Measurements from ENCODE around the gene NME8. TPM values are rescaled to one million over a fixed set of nuclear protein-coding genes. Genes with fewer than 3 reads are reported as not detected.

NME8 gene
- total RNA-seq, 1 experiment from 2014 or later = not detected

DNA sequence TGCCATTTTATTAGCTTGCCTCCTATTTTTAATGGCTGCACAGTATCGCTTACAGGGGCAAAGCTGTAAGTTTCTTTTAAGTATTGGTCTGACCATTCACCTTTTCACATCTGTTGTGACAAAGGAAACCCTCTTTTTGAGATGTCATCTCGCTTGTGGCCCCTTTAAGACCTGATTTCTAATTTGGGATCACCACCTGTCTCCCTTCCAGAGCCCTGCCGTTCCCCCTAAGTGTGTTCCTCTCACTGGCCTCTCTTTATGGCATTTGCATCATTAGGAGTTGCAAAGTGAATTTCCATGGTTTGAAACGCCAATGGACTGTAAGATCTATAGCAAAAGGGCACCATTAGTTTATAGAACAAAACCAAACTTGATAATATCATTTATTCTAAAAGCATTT, 73.5 kb downstream of the NME8 start:
- no peak overlapping the region for H2AFZ ChIP-seq (ENCODE audit: low read length)
- H3K4me1 ChIP-seq (ENCODE audit: low read length) = peaks cover 4% of the 10 kb centered on the region
- no peaks in the 10 kb centered on the region for H4K20me1 ChIP-seq (ENCODE audit: insufficient read depth, low read depth, low read length)
- no peak overlapping the region for H3K27ac ChIP-seq (ENCODE audit: low read length)
- no peaks in the 10 kb centered on the region for H3K36me3 ChIP-seq (ENCODE audit: insufficient read depth, low read length)
- no peak overlapping the region for H3K4me2 ChIP-seq (ENCODE audit: low read depth, low read length, poor library complexity, severe bottlenecking)
- no peaks in the 10 kb centered on the region for H3K9me3 ChIP-seq (ENCODE audit: low read length)
- no peaks in the 10 kb centered on the region for H3K79me2 ChIP-seq (ENCODE audit: low read length)
- H3K27me3 ChIP-seq (ENCODE audit: low read length) = no peaks in the 10 kb centered on the region
- H3K4me3 ChIP-seq (ENCODE audit: low read length) = no peak overlapping the region
- no peak for DNase-seq
- no peak overlapping the region for H3K9ac ChIP-seq (ENCODE audit: low read length)
- no peaks in the 10 kb centered on the region for H3K9me2 ChIP-seq (replicated peaks; ENCODE audit: insufficient read depth, low read length)

GRCh38 chr7:37923996-37924395, 75.6 kb downstream of the NME8 start:
- Histone ChIP-seq H3K36me3 (ENCODE audit: insufficient read depth, low read length) (no peaks in the 10 kb centered on the region), H3K4me3 (ENCODE audit: low read length) (no peak overlapping the region), H2AFZ (ENCODE audit: low read length) (no peak overlapping the region), H3K4me2 (ENCODE audit: low read depth, low read length, poor library complexity, severe bottlenecking) (no peak overlapping the region), H3K79me2 (ENCODE audit: low read length) (no peaks in the 10 kb centered on the region), H4K20me1 (ENCODE audit: insufficient read depth, low read depth, low read length) (no peaks in the 10 kb centered on the region), H3K9me2 (replicated peaks; ENCODE audit: insufficient read depth, low read length) (no peaks in the 10 kb centered on the region), H3K27ac (ENCODE audit: low read length) (no peak overlapping the region), H3K4me1 (ENCODE audit: low read length) (peaks cover 4% of the 10 kb centered on the region), H3K9me3 (ENCODE audit: low read length) (no peaks in the 10 kb centered on the region), H3K27me3 (ENCODE audit: low read length) (no peaks in the 10 kb centered on the region), H3K9ac (ENCODE audit: low read length) (no peak overlapping the region)
- no peak for DNase-seq

DNA sequence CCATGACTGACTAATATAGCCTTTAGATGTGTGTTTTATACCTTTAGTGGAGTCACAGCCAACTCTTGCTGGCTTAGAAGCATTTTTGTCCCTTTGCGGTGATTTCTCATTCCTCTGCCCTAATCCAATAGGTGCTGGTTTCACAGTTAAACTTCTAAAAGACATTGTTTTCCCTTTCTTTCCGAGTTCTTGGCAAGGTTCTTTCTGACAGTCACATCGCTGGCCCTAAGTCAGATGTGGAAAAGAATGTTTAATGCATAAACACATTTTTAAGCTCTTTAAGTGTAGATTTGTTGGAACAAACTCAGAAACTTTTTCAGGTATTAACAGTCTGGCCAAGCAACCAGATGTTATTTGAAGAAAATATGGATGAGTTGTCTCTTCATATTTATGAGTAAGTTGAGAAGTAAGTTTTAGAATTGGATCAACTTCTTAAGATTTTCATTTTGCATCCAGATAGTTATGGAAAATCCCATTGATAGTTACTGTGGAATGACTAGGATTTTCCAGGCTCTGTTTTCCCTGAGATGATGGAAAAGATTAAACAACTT, 76.2 kb downstream of the NME8 start:
- Histone ChIP-seq H3K4me2 (ENCODE audit: low read depth, low read length, poor library complexity, severe bottlenecking) (no peak overlapping the region), H3K27me3 (ENCODE audit: low read length) (no peaks in the 10 kb centered on the region), H3K9ac (ENCODE audit: low read length) (no peak overlapping the region), H3K79me2 (ENCODE audit: low read length) (no peaks in the 10 kb centered on the region), H4K20me1 (ENCODE audit: insufficient read depth, low read depth, low read length) (no peaks in the 10 kb centered on the region), H2AFZ (ENCODE audit: low read length) (no peak overlapping the region), H3K27ac (ENCODE audit: low read length) (no peak overlapping the region), H3K9me3 (ENCODE audit: low read length) (no peaks in the 10 kb centered on the region), H3K9me2 (replicated peaks; ENCODE audit: insufficient read depth, low read length) (no peaks in the 10 kb centered on the region), H3K4me3 (ENCODE audit: low read length) (no peak overlapping the region), H3K36me3 (ENCODE audit: insufficient read depth, low read length) (no peaks in the 10 kb centered on the region), H3K4me1 (ENCODE audit: low read length) (peaks cover 4% of the 10 kb centered on the region)
- no peak for DNase-seq

DNA sequence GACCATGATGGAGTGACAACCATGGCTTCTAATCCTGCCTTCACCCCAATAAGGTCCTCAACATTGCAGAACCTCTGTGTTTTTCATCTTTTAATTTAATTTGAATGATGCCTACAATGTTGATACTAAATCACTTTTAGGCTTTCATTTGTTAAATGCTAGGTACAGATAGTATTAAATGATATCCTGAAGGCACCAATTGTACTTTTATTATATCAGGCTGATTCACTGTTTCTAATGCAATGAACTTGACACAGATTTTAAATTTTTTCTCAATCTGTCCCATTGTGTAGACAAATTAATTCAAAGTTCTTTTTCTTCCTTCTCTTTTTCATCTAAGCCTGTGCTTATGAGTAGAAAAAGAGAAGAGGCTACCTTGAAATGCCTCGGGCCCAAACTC, 77.2 kb downstream of the NME8 start:
- Histone ChIP-seq H3K79me2 (ENCODE audit: low read length) (no peaks in the 10 kb centered on the region), H3K36me3 (ENCODE audit: insufficient read depth, low read length) (no peaks in the 10 kb centered on the region), H2AFZ (ENCODE audit: low read length) (no peak overlapping the region), H3K9me2 (replicated peaks; ENCODE audit: insufficient read depth, low read length) (no peaks in the 10 kb centered on the region), H4K20me1 (ENCODE audit: insufficient read depth, low read depth, low read length) (no peaks in the 10 kb centered on the region), H3K4me1 (ENCODE audit: low read length) (peaks cover 4% of the 10 kb centered on the region), H3K4me3 (ENCODE audit: low read length) (no peak overlapping the region), H3K27ac (ENCODE audit: low read length) (no peak overlapping the region), H3K27me3 (ENCODE audit: low read length) (no peaks in the 10 kb centered on the region), H3K9me3 (ENCODE audit: low read length) (no peaks in the 10 kb centered on the region), H3K4me2 (ENCODE audit: low read depth, low read length, poor library complexity, severe bottlenecking) (no peak overlapping the region), H3K9ac (ENCODE audit: low read length) (no peak overlapping the region)
- DNase-seq = no peak

DNA sequence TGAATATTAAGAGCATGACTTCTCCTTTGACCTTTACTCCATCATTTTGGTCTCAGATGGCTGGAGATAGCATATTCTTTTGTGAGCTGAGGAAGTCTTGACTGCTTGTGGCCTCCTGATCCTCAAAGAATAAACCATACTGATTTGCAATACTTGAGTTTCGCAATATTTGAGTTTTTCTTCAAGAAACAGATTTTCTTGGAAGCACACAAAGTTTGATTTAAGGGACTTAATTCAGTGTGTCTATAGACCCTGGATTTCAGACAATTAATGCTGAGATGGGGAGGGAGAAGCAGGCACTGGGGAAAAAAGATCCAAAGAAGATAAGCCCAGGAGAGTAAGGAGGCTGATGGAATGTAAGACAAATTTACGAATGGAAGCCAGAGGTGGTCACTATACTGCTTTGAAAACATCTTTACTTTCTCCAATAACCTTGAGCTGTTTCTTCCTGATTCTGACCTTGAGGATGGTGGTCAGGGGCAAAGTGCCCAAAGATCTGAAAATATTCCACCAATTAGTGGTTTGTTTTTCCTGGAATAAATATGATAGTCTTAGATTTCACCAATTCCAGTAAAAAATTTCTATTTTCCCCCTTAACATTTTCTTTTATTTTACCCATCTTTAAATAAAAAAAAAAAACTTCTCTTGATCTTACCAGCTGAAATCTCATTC, 79.5 kb downstream of the NME8 start:
- H3K9me3 ChIP-seq (ENCODE audit: low read length) = no peaks in the 10 kb centered on the region
- H3K4me3 ChIP-seq (ENCODE audit: low read length) = no peak overlapping the region
- no peaks in the 10 kb centered on the region for H3K36me3 ChIP-seq (ENCODE audit: insufficient read depth, low read length)
- no peaks in the 10 kb centered on the region for H3K79me2 ChIP-seq (ENCODE audit: low read length)
- H3K4me1 ChIP-seq (ENCODE audit: low read length) = no peaks in the 10 kb centered on the region
- no peak for DNase-seq
- H3K4me2 ChIP-seq (ENCODE audit: low read depth, low read length, poor library complexity, severe bottlenecking) = no peak overlapping the region
- H3K27me3 ChIP-seq (ENCODE audit: low read length) = no peaks in the 10 kb centered on the region
- no peaks in the 10 kb centered on the region for H3K9me2 ChIP-seq (replicated peaks; ENCODE audit: insufficient read depth, low read length)
- H3K9ac ChIP-seq (ENCODE audit: low read length) = no peak overlapping the region
- no peaks in the 10 kb centered on the region for H4K20me1 ChIP-seq (ENCODE audit: insufficient read depth, low read depth, low read length)
- no peak overlapping the region for H3K27ac ChIP-seq (ENCODE audit: low read length)
- H2AFZ ChIP-seq (ENCODE audit: low read length) = no peak overlapping the region

- H3K4me1 ChIP-seq (ENCODE audit: low read length) = no peaks in the 10 kb centered on the region
- no peaks in the 10 kb centered on the region for H3K9me2 ChIP-seq (replicated peaks; ENCODE audit: insufficient read depth, low read length)
- no peak overlapping the region for H3K4me2 ChIP-seq (ENCODE audit: low read depth, low read length, poor library complexity, severe bottlenecking)
- DNase-seq = no peak
- H3K4me3 ChIP-seq (ENCODE audit: low read length) = no peak overlapping the region
- H4K20me1 ChIP-seq (ENCODE audit: insufficient read depth, low read depth, low read length) = no peaks in the 10 kb centered on the region
- no peak overlapping the region for H3K9ac ChIP-seq (ENCODE audit: low read length)
- H3K27ac ChIP-seq (ENCODE audit: low read length) = no peak overlapping the region
- no peak overlapping the region for H2AFZ ChIP-seq (ENCODE audit: low read length)
- no peaks in the 10 kb centered on the region for H3K79me2 ChIP-seq (ENCODE audit: low read length)
- H3K36me3 ChIP-seq (ENCODE audit: insufficient read depth, low read length) = no peaks in the 10 kb centered on the region
- no peaks in the 10 kb centered on the region for H3K27me3 ChIP-seq (ENCODE audit: low read length)
- no peaks in the 10 kb centered on the region for H3K9me3 ChIP-seq (ENCODE audit: low read length)
Observed at GRCh38 chr7:37928878-37929277, 80.5 kb downstream of the NME8 start.

DNA sequence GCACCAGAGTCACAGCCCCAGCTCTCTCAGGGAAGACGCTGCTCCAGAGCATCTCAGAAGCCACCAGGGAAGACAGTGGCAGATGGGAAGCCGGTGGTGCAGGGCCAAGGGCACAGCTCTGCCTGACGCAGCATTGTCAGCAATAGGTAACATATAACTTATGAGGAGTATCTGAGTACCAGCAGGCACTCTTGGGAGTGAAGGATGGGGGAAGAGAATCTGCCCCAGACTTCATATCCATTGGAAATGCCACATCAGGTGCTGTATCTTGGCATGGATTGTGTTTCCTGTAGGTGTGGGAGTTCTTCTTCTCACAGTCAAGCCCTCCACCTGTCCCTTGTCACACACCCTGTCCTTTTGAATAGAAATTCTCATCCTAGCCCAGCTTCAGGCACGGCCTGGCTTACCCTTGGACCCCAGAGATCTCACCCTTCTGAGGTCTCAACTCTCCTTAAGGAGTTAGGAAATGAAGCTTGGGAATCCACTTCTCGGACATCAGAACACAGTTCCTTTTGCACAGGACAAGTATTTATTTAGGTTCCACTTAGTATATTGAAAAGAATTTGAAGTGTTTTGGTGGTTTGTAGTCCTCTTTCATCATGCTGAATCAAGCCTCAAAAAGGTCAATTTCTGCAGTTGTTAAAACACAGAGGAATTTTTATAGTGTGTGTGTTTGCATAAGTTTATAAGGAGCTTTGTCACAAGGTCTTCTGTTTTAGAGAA, 82.0 kb downstream of the NME8 start:
- H3K27ac ChIP-seq (ENCODE audit: low read length) = no peak overlapping the region
- H3K4me1 ChIP-seq (ENCODE audit: low read length) = no peaks in the 10 kb centered on the region
- H3K36me3 ChIP-seq (ENCODE audit: insufficient read depth, low read length) = no peaks in the 10 kb centered on the region
- H3K9me3 ChIP-seq (ENCODE audit: low read length) = no peaks in the 10 kb centered on the region
- no peaks in the 10 kb centered on the region for H4K20me1 ChIP-seq (ENCODE audit: insufficient read depth, low read depth, low read length)
- H3K27me3 ChIP-seq (ENCODE audit: low read length) = no peaks in the 10 kb centered on the region
- DNase-seq = no peak
- H3K4me3 ChIP-seq (ENCODE audit: low read length) = no peak overlapping the region
- H2AFZ ChIP-seq (ENCODE audit: low read length) = no peak overlapping the region
- H3K79me2 ChIP-seq (ENCODE audit: low read length) = no peaks in the 10 kb centered on the region
- no peak overlapping the region for H3K4me2 ChIP-seq (ENCODE audit: low read depth, low read length, poor library complexity, severe bottlenecking)
- H3K9me2 ChIP-seq (replicated peaks; ENCODE audit: insufficient read depth, low read length) = no peaks in the 10 kb centered on the region
- H3K9ac ChIP-seq (ENCODE audit: low read length) = no peak overlapping the region

GRCh38 chr7:37932543-37932942, 84.1 kb downstream of the NME8 start:
- Histone ChIP-seq H3K9me2 (replicated peaks; ENCODE audit: insufficient read depth, low read length) (no peaks in the 10 kb centered on the region), H3K27me3 (ENCODE audit: low read length) (no peaks in the 10 kb centered on the region), H3K4me2 (ENCODE audit: low read depth, low read length, poor library complexity, severe bottlenecking) (no peak overlapping the region), H3K79me2 (ENCODE audit: low read length) (no peaks in the 10 kb centered on the region), H3K9me3 (ENCODE audit: low read length) (no peaks in the 10 kb centered on the region), H4K20me1 (ENCODE audit: insufficient read depth, low read depth, low read length) (no peaks in the 10 kb centered on the region), H3K9ac (ENCODE audit: low read length) (no peak overlapping the region), H3K27ac (ENCODE audit: low read length) (no peak overlapping the region), H3K36me3 (ENCODE audit: insufficient read depth, low read length) (no peaks in the 10 kb centered on the region), H2AFZ (ENCODE audit: low read length) (no peak overlapping the region), H3K4me1 (ENCODE audit: low read length) (no peaks in the 10 kb centered on the region), H3K4me3 (ENCODE audit: low read length) (no peak overlapping the region)
- DNase-seq = no peak

Data from Karpas-422 (cell line).